NCI-H460 (cell line): ENCODE measurements around the gene SNX32. TPM values are rescaled to one million over a fixed set of nuclear protein-coding genes. Genes with fewer than 3 reads are reported as not detected.
"Not testable (repeated sequence)": the region's sequence is repeated elsewhere in the genome, so short reads cannot be mapped to it uniquely, and the experiment has no call there.

Experiments used
- DNase-seq: peaks from one replicate; pipeline ENCODE4 v3.0.0-alpha.2; 2016; ENCODE audit warnings: low read depth; ENCODE audit errors: extremely low read depth
- total RNA-seq: library from RNA; depleted of rRNA; stranded (reverse); fragments of >200 nt; shearing (Covaris generic); gene quantifications from 2 replicates; pipeline ENCODE4 v1.2.3, GENCODE V29; 2014

The SNX32 gene
- total RNA-seq, 1 experiment from 2014 or later = 0.05 TPM

DNA sequence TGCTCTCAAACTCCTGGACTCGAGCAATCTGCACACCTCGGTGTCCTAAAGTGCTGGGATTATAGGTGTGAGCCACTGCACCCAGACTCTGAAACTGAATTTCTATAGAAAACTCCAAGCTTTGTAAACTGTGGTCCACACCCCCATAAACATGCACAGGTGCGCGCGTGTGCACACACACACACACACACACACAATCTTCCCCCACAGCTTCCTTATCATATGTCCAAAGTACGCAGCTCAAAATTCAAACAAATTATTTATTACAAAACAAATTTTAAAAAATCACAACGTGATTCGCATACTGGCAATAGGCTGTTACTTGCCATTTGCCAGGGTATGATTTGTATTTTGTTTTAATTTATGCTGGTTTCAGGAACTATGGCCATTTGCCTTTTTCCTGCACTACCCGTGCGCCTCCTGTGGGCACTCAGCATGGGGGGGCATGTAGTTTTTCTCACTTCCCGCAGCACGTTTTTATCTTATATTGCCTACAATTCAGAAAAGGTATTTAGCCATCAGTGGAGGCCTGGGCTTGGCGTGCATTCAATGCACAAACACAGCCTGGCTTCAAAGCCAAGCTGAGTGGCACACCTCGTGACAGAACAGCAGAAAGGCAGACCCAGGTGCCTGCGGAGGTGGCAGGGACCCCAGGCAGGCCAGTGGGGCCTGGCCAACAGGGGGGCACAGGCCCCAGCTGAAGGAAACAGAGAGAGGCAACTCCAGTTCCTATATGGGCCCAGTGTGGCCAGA lies 10.8 kb upstream of the SNX32 start:
- no peak for DNase-seq

- DNase-seq = no peak
Measured at GRCh38 chr11:65826984-65827735, 6.6 kb upstream of the SNX32 start.

DNA sequence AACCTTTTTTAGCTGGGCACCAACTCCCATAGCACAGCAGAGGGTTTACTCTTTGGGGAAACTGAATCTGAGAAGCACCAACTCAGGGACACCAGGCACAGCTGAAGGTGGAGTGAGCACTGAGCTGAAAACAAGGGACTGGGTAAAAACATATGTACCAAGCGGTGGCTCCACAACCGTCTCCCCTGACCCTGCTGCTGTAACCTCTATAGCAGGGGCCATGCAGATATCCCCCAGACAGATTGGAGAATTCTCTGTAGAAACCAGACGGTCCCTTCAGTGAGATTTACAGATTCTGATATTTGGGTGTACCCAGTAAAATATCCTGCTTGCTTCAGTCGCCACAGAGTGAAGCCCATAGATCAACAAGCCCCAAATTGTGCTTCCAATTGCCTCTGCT lies 4.3 kb upstream of the SNX32 start:
- DNase-seq = no peak

- DNase-seq = not testable (repeated sequence)
Measured at GRCh38 chr11:65832231-65832630, 1.5 kb upstream of the SNX32 start.

- DNase-seq = no peak
Measured at GRCh38 chr11:65834202-65834601, 439 bp downstream of the SNX32 start.

GRCh38 chr11:65842144-65842543 lies 8.4 kb downstream of the SNX32 start:
- DNase-seq = no peak

- DNase-seq = no peak
Measured at GRCh38 chr11:65843811-65844210, 10.0 kb downstream of the SNX32 start.

- DNase-seq = no peak
Measured at GRCh38 chr11:65844231-65844872, 10.6 kb downstream of the SNX32 start.

GRCh38 chr11:65847746-65848145 lies 14.0 kb downstream of the SNX32 start:
- no peak for DNase-seq

DNA sequence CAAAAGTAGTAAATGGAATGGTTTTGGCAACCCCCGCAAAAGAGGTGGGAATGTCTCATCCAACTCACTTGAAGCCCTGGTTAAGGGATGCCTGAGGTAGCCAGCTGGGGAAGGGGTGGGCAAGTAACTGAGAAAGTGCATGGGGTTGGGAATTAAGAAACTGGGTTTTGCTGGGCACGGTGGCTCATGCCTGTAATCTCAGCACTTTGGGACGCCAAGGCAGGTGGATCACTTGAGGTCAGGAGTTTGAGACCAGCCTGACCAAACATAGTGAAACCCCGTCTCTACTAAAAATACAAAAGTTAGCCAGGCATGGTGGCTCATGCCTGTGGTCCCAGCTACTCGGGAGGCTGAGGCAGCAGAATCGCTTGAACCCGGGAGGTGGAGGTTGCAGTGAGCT lies 14.9 kb downstream of the SNX32 start:
- not testable (repeated sequence) for DNase-seq

- no peak for DNase-seq
Measured at GRCh38 chr11:65849366-65849765, 15.6 kb downstream of the SNX32 start.

GRCh38 chr11:65849771-65850216 lies 16.0 kb downstream of the SNX32 start:
- no peak for DNase-seq

DNA sequence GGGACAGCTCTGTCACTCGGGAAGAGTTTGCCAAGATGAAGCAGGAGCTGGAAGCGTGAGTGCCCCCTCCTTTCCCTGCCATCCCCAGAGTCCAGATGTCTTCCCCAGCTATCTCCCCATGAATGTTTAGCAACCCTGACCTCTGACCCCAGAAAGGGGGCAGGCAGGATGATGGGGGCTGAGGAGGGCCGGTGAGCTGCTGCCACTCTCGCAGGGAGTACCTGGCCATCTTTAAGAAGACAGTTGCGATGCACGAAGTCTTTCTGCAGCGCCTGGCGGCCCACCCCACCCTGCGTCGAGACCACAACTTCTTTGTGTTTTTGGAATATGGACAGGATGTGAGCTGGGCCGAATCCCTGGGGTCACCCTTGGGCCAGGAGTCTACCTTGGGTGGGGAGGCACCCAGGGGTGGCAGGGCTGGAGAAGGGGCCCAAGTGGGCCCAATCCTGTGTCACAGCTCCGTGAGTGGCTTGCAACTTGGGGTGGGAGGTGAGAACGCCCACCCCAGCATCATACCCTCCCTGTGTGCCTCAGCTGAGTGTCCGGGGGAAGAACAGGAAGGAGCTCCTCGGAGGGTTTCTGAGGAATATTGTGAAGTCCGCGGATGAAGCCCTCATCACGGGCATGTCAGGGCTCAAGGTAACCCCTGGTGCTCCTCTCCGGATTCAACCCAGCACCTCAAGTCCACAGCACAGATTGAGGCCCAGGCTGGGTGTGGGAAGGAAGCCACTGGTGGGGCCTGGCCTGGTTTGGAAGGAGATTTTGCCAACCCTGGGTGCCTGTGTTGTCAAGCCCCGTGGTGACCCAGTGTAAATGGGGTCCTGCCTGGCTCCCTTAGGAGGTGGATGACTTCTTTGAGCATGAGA lies 16.7 kb downstream of the SNX32 start:
- DNase-seq = no peak

GRCh38 chr11:65851083-65851579 lies 17.4 kb downstream of the SNX32 start:
- DNase-seq = no peak

DNA sequence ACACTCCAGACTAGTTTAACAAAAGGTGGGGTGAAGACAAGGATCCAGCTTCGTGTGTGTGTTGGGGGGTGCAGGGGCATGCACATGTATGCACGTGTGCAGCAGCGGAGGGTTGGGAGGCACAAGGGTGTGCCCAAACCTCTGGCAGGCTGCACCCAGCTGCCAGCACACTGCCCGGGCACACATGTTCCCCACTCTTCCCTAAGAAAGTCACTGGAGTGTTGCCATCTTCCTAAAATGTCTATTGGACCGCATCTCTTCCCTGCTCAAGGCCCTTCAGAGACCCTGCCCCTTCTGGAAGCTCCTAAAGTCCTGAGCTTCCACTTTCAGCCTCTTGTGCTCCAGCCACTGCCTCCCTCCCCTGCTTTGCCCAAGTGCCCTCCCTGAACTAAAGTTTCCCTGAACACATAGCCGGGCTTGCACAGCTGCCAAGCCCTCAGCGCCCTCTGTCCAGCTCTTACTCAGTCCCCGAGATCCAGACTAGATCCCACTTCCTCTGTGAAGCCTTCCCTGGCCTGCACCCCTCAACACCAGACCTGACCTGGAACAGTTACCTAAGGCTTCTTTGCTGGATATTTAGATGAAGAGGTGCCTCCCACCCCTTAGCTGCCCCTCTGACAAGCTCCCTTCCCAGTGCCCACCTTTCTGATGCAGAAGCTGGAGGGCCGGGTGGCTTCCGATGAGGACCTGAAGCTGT lies 18.2 kb downstream of the SNX32 start:
- no peak for DNase-seq

DNA sequence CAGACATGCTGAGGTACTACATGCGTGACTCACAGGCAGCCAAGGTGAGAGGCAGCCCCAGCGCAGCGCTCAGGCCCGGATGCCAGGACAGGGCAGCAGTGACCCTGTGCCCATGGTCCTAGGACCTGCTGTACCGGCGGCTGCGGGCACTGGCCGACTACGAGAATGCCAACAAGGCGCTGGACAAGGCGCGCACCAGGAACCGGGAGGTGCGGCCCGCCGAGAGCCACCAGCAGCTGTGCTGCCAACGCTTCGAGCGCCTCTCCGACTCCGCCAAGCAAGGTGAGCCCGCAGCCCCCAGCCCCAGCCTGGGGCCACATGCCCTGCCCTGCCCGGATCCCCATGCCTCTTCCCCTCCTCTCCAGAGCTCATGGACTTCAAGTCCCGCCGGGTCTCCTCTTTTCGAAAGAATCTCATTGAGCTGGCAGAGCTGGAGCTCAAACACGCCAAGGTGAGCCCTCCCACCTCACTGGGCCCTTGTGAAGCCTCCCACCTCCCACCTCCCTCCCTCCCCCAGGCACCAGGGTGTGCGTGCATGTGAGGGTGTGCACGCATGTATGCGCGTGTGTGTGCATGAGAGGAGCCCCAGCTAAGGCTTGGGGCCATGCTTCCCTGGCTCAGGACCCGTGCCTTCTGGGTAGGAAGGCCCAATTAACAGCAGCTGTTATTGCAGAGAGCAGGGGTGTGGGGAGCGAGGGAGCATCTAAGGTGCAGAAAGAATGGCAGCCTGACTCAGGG lies 18.9 kb downstream of the SNX32 start:
- DNase-seq = no peak

GRCh38 chr11:65853246-65853979 lies 19.6 kb downstream of the SNX32 start:
- DNase-seq = no peak

DNA sequence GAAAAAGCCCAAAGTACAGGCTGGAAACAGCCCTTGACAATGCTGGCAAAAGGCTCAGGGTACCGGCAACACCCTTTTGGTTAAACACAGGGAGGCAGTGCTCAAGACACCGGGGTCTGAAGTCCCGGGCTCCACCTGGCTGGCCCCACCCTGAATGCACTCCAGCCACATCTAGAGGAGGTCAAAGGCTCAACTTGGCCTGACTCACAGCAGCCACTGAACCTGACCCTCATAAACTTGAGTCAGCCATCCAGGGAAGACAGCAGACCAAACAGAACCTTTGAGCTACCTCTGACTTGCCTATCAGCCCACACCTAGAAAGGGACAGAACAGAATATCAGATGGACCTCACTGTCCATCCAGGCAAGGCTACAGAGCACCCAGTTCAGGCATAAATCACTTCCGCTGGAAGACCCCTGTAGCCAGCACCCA lies 20.4 kb downstream of the SNX32 start:
- DNase-seq = no peak
